Activated T-cell treated with anti-CD3 and anti-CD28 coated beads, Interleukin-2, amount 50 U/mL, for 24 hours (primary cell): ENCODE measurements around the gene TMEM59L.
"Not testable (repeated sequence)": the region's sequence is repeated elsewhere in the genome, so short reads cannot be mapped to it uniquely, and the experiment has no call there.

Experiments
- DNase-seq: peaks from one replicate; pipeline ENCODE4 v3.0.0-alpha.2; 2020
- H3K27ac Mint-ChIP-seq: 2 replicates; pipeline ENCODE4 v1.8.0; 2020; ENCODE audit warnings: mild to moderate bottlenecking, mixed read lengths
- H3K27me3 Mint-ChIP-seq: 2 replicates; pipeline ENCODE4 v1.8.0; 2020; ENCODE audit warnings: mixed read lengths
- H3K36me3 Mint-ChIP-seq: 2 replicates; pipeline ENCODE4 v1.8.0; 2020; ENCODE audit warnings: low read depth, mixed read lengths
- H3K4me1 Mint-ChIP-seq: 2 replicates; pipeline ENCODE4 v1.8.0; 2020; ENCODE audit warnings: low read depth, mixed read lengths
- H3K4me3 Mint-ChIP-seq: 2 replicates; pipeline ENCODE4 v1.8.0; 2020; ENCODE audit warnings: mild to moderate bottlenecking, moderate library complexity, mixed read lengths
- H3K9me3 Mint-ChIP-seq: 2 replicates; pipeline ENCODE4 v1.8.0; 2020; ENCODE audit warnings: mixed read lengths

The TMEM59L gene

GRCh38 chr19:18589380-18590272 lies 23.0 kb upstream of the TMEM59L start:
- H3K4me1 Mint-ChIP-seq = peaks cover 46% of the 10 kb centered on the region
- DNase-seq = no peak
- H3K4me3 Mint-ChIP-seq = peak overlapping the region; percentile 86
- H3K36me3 Mint-ChIP-seq = peaks cover 30% of the 10 kb centered on the region
- H3K27me3 Mint-ChIP-seq = no peaks in the 10 kb centered on the region
- H3K27ac Mint-ChIP-seq = peak overlapping the region; percentile 96
- no peaks in the 10 kb centered on the region for H3K9me3 Mint-ChIP-seq

DNA sequence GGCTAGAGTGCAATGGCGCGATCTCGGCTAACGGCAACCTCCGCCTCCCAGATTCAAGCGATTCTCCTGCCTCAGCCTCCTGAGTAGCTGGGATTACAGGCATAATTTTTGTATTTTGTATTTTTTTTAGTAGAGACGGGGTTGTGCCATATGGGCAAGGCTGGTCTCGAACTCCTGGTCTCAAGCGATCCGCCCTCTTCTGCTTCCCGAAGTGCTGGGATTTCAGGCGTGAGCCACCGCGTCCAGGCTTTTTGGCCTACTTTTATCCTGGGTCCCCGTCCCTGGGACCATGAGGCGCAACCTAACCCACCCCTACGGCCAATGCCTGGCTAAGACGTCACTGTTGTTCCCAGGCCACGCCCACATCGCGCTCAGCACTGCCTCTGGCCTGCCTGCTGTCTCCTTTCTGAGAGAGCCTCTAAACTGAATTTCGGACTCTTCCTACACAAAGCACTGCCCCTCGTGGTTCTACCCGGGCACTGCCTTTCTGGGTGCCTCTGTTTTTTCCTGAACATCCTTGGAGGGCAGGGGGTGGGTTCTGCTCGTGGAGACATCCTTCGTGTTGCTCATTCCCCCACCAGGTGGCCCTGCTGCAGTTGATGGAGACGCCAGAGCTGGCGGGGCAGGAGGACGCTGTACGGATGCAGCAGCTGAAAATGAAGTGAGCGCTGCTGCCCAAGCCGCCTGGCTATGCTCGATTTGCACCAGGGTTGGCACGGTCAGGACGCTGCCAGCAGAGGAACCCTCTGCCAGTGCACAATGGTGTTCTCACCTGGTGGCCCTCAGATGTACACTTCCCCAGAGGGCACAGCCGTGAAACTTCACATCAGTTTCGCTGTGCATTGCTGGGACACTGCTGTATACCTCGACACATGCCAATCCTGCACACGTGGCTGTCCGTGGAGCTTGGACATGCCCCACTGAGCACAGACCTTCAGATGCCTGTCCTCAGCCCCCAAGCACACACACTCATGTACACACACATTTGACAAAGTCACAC lies 22.1 kb upstream of the TMEM59L start:
- DNase-seq = no peak
- Mint-ChIP-seq H3K27me3 (no peaks in the 10 kb centered on the region), H3K4me3 (peak overlapping the region; percentile 86), H3K4me1 (peaks cover 48% of the 10 kb centered on the region), H3K27ac (peak overlapping the region; percentile 77), H3K36me3 (peaks cover 30% of the 10 kb centered on the region), H3K9me3 (no peaks in the 10 kb centered on the region)

DNA sequence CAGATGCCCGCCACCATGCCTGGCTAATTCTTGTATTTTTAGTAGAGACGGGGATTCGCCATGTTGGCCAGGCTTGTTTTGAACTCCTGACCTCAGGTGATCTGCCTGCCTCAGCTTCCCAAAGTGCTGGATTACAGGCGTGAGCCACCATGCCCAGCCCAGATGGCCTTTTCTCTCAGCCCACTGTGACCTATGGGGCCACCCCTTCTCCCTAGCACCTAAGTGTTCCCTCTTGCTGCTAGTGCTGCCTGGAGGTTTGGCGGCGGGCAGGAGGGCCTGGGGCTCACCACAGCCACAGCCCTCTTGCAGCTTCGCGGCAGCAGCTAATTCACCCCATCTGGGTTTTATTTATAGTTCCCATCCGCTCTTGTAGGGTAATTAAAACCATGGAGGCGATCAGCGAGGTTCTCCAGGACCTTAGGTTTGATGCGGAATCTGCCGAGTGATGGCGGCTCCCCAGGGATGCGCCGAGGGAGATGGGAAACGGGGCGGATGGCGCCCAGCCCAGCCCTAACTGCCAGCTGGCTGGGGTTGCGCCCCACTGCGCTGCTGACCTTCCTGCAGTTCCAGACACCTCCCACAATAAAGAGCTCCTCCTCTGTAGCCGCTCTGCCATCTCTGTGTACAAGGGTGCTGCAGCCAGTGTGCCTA lies 20.8 kb upstream of the TMEM59L start:
- Mint-ChIP-seq H3K4me1 (peaks cover 40% of the 10 kb centered on the region), H3K9me3 (no peaks in the 10 kb centered on the region), H3K4me3 (peak overlapping the region; percentile 45), H3K36me3 (peaks cover 30% of the 10 kb centered on the region), H3K27ac (peak overlapping the region; percentile 28), H3K27me3 (no peaks in the 10 kb centered on the region)
- DNase-seq = no peak

GRCh38 chr19:18592732-18593131 lies 19.9 kb upstream of the TMEM59L start:
- not testable (repeated sequence) for H3K4me3 Mint-ChIP-seq, H3K27ac Mint-ChIP-seq, H3K9me3 Mint-ChIP-seq, DNase-seq, H3K27me3 Mint-ChIP-seq
- Mint-ChIP-seq H3K4me1 (peaks cover 37% of the 10 kb centered on the region), H3K36me3 (peaks cover 30% of the 10 kb centered on the region)

DNA sequence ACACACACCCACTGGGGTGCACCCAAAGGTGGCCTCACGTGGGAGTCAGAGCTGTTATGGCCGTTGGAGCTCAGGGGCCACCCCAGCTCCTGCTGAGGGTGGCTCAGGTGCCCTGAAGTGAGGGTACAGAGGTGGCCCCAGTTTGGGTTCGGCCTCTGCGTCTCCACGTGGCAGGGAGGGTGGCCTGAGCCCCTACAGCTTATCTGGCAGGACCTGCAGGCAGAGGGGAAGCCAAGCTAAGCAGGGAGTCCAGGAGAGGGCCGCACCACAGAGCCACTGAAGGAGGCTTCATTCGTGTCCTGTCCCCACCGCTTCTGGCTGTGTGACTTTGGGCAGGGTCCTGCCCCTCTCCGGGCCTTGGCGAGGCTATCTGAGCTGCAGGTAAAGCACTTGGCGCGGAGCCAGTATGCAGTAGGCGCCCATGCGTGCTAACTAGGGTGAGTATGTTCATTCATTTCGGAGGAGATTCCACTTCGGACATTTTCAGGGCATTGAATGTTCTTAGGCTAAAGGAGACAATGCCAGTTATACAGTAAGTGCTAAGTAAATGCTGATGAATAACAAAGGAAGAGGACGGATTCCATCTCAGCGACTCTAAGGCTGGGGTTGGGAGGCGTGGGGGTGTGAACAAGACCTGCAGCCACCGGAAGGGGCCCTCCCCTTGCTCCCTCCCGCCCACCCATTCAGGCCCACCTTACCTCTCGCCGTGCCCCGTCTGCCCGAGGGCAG lies 19.1 kb upstream of the TMEM59L start:
- Mint-ChIP-seq H3K4me1 (peaks cover 30% of the 10 kb centered on the region), H3K27me3 (no peaks in the 10 kb centered on the region), H3K27ac (peak overlapping the region; percentile 67), H3K9me3 (no peaks in the 10 kb centered on the region), H3K4me3 (peak overlapping the region; percentile 58), H3K36me3 (peaks cover 30% of the 10 kb centered on the region)
- DNase-seq = no peak

- peak; percentile 87 for DNase-seq
- H3K9me3 Mint-ChIP-seq = no peaks in the 10 kb centered on the region
- peak overlapping the region; percentile 68 for H3K27ac Mint-ChIP-seq
- H3K4me3 Mint-ChIP-seq = peak overlapping the region; percentile 62
- H3K36me3 Mint-ChIP-seq = peaks cover 28% of the 10 kb centered on the region
- H3K4me1 Mint-ChIP-seq = peaks cover 30% of the 10 kb centered on the region
- peaks cover under 1% of the 10 kb centered on the region for H3K27me3 Mint-ChIP-seq
Measured at GRCh38 chr19:18594096-18594823, 18.4 kb upstream of the TMEM59L start.

DNA sequence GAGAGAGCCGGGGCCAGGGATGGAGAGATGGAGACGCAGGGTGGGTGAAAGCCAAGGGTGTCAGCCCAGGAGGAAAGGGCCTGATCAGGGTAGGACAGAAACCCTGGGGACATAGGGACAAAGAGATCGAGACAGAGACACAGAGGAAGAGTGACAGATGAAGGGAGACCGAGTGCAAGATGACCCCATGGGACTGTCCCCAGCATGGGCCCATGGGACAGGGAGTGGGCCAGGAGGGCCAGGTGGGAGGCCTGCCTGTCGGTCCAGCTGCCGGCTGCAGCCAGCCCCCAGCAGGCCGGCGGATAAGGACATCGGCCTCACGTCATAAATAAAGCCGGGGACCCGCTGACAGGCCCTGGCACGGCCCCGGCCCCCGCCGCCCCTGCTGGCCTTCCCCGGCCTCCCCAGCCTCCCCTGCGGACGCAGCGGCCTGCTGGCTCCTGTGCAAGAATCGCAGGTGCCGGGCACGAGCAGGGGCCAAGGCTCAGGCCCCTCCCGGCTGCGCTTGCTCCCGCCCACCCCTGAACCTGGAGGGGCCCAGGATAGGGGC lies 17.8 kb upstream of the TMEM59L start:
- H3K4me3 Mint-ChIP-seq = peak overlapping the region; percentile 62
- no peak for DNase-seq
- H3K9me3 Mint-ChIP-seq = no peaks in the 10 kb centered on the region
- H3K27ac Mint-ChIP-seq = peak overlapping the region; percentile 68
- H3K4me1 Mint-ChIP-seq = peaks cover 26% of the 10 kb centered on the region
- H3K27me3 Mint-ChIP-seq = peaks cover 6% of the 10 kb centered on the region
- H3K36me3 Mint-ChIP-seq = peaks cover 24% of the 10 kb centered on the region

- no peak for DNase-seq
- Mint-ChIP-seq H3K4me3 (peak overlapping the region; percentile 10), H3K9me3 (no peaks in the 10 kb centered on the region), H3K27me3 (peaks cover 8% of the 10 kb centered on the region), H3K36me3 (peaks cover 21% of the 10 kb centered on the region), H3K27ac (no peak overlapping the region), H3K4me1 (peaks cover 23% of the 10 kb centered on the region)
Measured at GRCh38 chr19:18595475-18595874, 17.2 kb upstream of the TMEM59L start.

DNA sequence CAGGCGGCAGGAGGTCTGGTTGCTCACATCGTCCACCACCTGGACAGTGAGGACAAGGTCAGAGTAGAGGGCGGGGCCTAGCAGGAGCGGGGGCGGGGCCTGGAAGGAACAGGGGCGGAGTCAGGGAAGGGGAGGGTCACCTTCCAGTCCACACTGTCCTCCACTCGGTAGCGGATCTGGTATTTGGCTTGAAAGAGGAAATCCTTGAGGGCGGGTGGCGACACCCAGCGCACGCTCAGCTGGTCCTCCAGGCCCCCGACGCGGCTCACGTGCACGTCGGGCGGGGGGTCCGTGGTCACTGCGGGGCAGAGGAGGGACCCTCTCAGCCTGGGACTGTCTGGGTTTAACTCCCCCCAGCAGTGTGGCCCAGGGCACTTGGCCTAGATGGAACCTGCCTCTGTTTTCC lies 15.9 kb upstream of the TMEM59L start:
- H3K36me3 Mint-ChIP-seq = peaks cover 10% of the 10 kb centered on the region
- no peak overlapping the region for H3K27ac Mint-ChIP-seq
- peaks cover 16% of the 10 kb centered on the region for H3K4me1 Mint-ChIP-seq
- no peak overlapping the region for H3K4me3 Mint-ChIP-seq
- peaks cover 17% of the 10 kb centered on the region for H3K27me3 Mint-ChIP-seq
- no peaks in the 10 kb centered on the region for H3K9me3 Mint-ChIP-seq
- DNase-seq = peak; percentile 40

DNA sequence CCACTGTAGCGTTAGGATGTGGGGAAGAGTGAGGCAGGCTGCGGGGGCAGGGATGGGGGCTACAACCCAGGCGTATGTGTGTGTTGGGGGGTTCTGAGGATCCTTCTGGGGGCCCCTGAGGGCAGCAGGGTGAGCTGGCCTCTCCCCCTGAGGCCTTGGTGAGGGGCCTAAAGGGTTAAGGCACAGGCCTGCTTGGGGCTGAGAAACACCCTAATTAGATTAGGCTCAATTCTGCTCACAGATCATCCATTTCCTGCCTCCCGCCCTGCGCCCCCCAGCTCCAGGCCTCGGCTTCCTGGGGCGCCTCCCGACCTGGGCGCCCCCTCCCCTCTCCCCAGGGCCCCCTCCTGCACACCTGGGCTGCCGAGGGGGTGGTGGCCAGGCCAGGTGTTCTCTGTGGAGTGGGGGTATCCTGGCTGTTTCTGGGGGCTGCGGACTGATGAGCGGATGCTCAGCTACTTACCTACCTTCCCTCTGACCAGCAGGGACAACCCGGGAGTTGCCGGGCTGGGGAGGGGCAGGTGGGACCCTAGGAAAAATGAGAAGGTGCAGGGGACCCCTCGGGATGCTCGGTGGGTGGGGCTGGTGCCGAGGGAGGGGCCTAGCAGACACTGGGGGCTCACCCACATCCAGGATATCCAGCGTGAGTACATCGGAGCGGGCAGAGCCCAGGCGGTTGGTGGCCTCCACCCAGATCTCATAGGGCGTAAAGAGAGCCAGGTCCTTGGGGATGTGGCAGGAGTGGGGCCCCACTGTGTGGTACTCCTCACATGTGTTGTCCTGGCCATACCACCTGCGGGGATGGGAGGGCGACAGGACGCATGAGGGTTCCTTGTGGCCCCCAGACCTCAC lies 14.6 kb upstream of the TMEM59L start:
- no peaks in the 10 kb centered on the region for H3K9me3 Mint-ChIP-seq
- DNase-seq = no peak
- no peak overlapping the region for H3K27ac Mint-ChIP-seq
- peaks cover under 1% of the 10 kb centered on the region for H3K36me3 Mint-ChIP-seq
- H3K4me3 Mint-ChIP-seq = no peak overlapping the region
- peaks cover 14% of the 10 kb centered on the region for H3K4me1 Mint-ChIP-seq
- peaks cover 28% of the 10 kb centered on the region for H3K27me3 Mint-ChIP-seq

DNA sequence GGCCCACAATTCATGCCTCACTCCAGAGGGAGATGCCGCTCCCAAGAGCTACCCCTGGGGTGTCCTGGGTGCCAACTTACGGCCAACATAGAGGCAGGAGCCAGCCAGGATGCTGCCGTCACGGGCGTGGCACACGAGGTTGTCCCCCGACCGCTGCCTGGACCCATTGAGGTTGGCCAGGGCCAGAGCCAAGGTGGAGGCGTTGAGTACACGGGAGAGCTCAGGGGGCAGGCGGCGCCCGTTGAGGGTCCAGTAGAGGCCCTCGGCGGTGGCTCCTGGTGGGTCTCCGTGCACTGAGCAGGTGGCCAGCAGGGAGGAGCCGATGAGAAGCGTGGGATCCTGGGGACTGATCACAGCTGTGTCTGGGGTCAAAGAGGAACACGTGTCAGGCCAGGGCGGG lies 13.2 kb upstream of the TMEM59L start:
- Mint-ChIP-seq H3K27me3 (peaks cover 38% of the 10 kb centered on the region), H3K9me3 (no peaks in the 10 kb centered on the region), H3K27ac (no peak overlapping the region), H3K4me1 (peaks cover 9% of the 10 kb centered on the region), H3K36me3 (no peaks in the 10 kb centered on the region), H3K4me3 (no peak overlapping the region)
- DNase-seq = no peak

- not testable (repeated sequence) for H3K4me3 Mint-ChIP-seq, H3K4me1 Mint-ChIP-seq, H3K9me3 Mint-ChIP-seq, H3K27ac Mint-ChIP-seq, H3K36me3 Mint-ChIP-seq, DNase-seq
- H3K27me3 Mint-ChIP-seq = peaks cover 51% of the 10 kb centered on the region
Measured at GRCh38 chr19:18600692-18601397, 11.8 kb upstream of the TMEM59L start.
